HepG2 (cell line): ENCODE measurements around the gene PLEKHA6. TPM values are rescaled to one million over a fixed set of nuclear protein-coding genes. Genes with fewer than 3 reads are reported as not detected.

Experiments used
- ATAC-seq: fragments of 200-7000 bp; cut with Tn5 transposase; 3 replicates; pipeline ENCODE4 v1.9.1; 2020; ENCODE audit warnings: mild to moderate bottlenecking, moderate library complexity
- BruUV-seq: library from RNA; stranded (reverse); fragments of 400-500 nt; replicated peaks from 2 replicates; lab custom pipeline; 2021; lab: Mats Ljungman, UMichigan
- CTCF ChIA-PET: fragments of 300-600 bp; formaldehyde crosslinking; extraction: SDS; loops from one replicate; lab custom pipeline; 2021; ENCODE audit warnings: low total read pairs, inconsistent platforms, low intra/inter-chr PET ratio; lab: Yijun Ruan, JAX
- POLR2A ChIA-PET: fragments of 350-600 bp; sonication (Branson Sonifier 250); formaldehyde crosslinking; loops from one replicate; lab custom pipeline; 2020; ENCODE audit warnings: antibody characterized with exemption, inconsistent platforms; lab: Yijun Ruan, JAX
- DNase-seq: peaks from one replicate; pipeline ENCODE4 v3.0.0-alpha.2; 2015; ENCODE audit warnings: low spot score
- FAIRE-seq: peaks from 3 replicates; lab custom pipeline; 2011; peaks lifted over from hg19 to GRCh38; lab: Jason Lieb, UNC
- H2AFZ ChIP-seq: one replicate; pipeline ENCODE4 v1.6.1; 2011; ENCODE audit warnings: low read length, inconsistent platforms
- H3K27ac ChIP-seq: fragments of 300-600 bp; 3 replicates; pipeline ENCODE4 v1.8.0; 2011; ENCODE audit warnings: mixed run types, mild to moderate bottlenecking, mixed read lengths, low read length, inconsistent platforms; ENCODE audit not compliant: insufficient read depth; ENCODE audit errors: extremely low read length
- H3K27me3 ChIP-seq, 2 experiments: fragments of 200-600 bp in 1 of 2; 2 replicates in 1 of 2; 3 replicates in 1 of 2; pipeline versions ENCODE4 v1.6.0 to v1.8.0; 2011; ENCODE audit warnings: low read length in 2 of 2, mild to moderate bottlenecking in 2 of 2, moderate library complexity in 2 of 2, inconsistent platforms in 1 of 2; ENCODE audit not compliant: insufficient read depth in 2 of 2, control insufficient read depth in 1 of 2
- H3K36me3 ChIP-seq, 2 experiments: fragments of 200-600 bp in 1 of 2; replicated peaks in 1 of 2; 2 replicates in 1 of 2; 3 replicates in 1 of 2; pipeline versions ENCODE4 v1.5.1 to v1.8.0; 2011; ENCODE audit warnings: low read length in 2 of 2, inconsistent platforms in 1 of 2; ENCODE audit not compliant: insufficient read depth in 2 of 2, control insufficient read depth in 1 of 2
- H3K4me1 ChIP-seq: 2 replicates; pipeline ENCODE4 v1.5.1; 2012; ENCODE audit warnings: low read length, inconsistent platforms; ENCODE audit not compliant: insufficient read depth
- H3K4me2 ChIP-seq: 2 replicates; pipeline ENCODE4 v1.6.0; 2011; ENCODE audit warnings: low read depth, low read length, inconsistent platforms
- H3K4me3 ChIP-seq, 3 experiments: fragments of 200-600 bp in 1 of 3; sonication (generic), shearing (Covaris generic) in 1 of 3; replicated peaks in 1 of 3; 2 replicates each; pipeline ENCODE4 v1.5.1; 2011 to 2016; ENCODE audit warnings: low read length in 3 of 3, inconsistent platforms in 2 of 3, low read depth in 2 of 3, mild to moderate bottlenecking in 2 of 3, control low read depth in 1 of 3, mixed read lengths in 1 of 3; ENCODE audit not compliant: insufficient read depth in 1 of 3
- H3K79me2 ChIP-seq: one replicate; pipeline ENCODE4 v1.6.1; 2011; ENCODE audit warnings: low read length, inconsistent platforms; ENCODE audit not compliant: insufficient read depth
- H3K9ac ChIP-seq: 2 replicates; pipeline ENCODE4 v1.6.0; 2011; ENCODE audit warnings: mild to moderate bottlenecking, low read depth, low read length, inconsistent platforms; ENCODE audit not compliant: insufficient read depth
- H3K9me3 ChIP-seq: 2 replicates; pipeline ENCODE4 v1.5.1; 2012; ENCODE audit warnings: mild to moderate bottlenecking, low read length
- H4K20me1 ChIP-seq: 2 replicates; pipeline ENCODE4 v1.6.0; 2011; ENCODE audit warnings: inconsistent platforms, mild to moderate bottlenecking, low read length, moderate library complexity; ENCODE audit not compliant: insufficient read depth
- BRCA1 ChIP-seq: sonication (generic); formaldehyde crosslinking; IDR thresholded peaks from 2 replicates; pipeline ENCODE4 v1.4.0; 2020; ENCODE audit warnings: missing genetic modification reagents
- GATAD2A ChIP-seq: IDR thresholded peaks from 2 replicates; pipeline ENCODE4 v1.6.1; 2016
- HES4 ChIP-seq: sonication (generic); formaldehyde crosslinking; IDR thresholded peaks from 2 replicates; pipeline ENCODE4 v1.9.0; 2021; ENCODE audit warnings: mild to moderate bottlenecking, missing genetic modification reagents, borderline replicate concordance
- MTF2 ChIP-seq: sonication (generic); formaldehyde crosslinking; IDR thresholded peaks from 2 replicates; pipeline ENCODE4 v1.5.0; 2020; ENCODE audit warnings: missing genetic modification reagents, borderline replicate concordance
- NFE2L1 ChIP-seq: sonication (generic); formaldehyde crosslinking; IDR thresholded peaks from 2 replicates; pipeline ENCODE4 v1.4.0; 2020; ENCODE audit warnings: missing genetic modification reagents, mild to moderate bottlenecking, borderline replicate concordance
- RELA ChIP-seq: sonication (generic); formaldehyde crosslinking; IDR thresholded peaks from 2 replicates; pipeline ENCODE4 v1.4.0; 2020; ENCODE audit warnings: missing genetic modification reagents
- SOX13 ChIP-seq, 3 experiments: fragments of 450-650 bp in 1 of 3; sonication (generic) in 1 of 3; formaldehyde crosslinking in 1 of 3; IDR thresholded peaks in 2 of 3; conservative IDR thresholded peaks in 1 of 3; 2 replicates each; pipeline versions ENCODE4 v1.5.0 to v1.6.1; 2016 to 2020; ENCODE audit warnings: antibody characterized with exemption in 1 of 3, mild to moderate bottlenecking in 1 of 3, missing compliant biosample characterization in 1 of 3, missing genetic modification reagents in 1 of 3, moderate library complexity in 1 of 3
- SPEN ChIP-seq: sonication (generic); formaldehyde crosslinking; IDR thresholded peaks from 2 replicates; pipeline ENCODE4 v1.5.1; 2020; ENCODE audit warnings: low read depth, mild to moderate bottlenecking, missing genetic modification reagents
- ZNF180 ChIP-seq: sonication (generic); formaldehyde crosslinking; IDR thresholded peaks from 2 replicates; pipeline ENCODE4 v1.4.0; 2020; ENCODE audit warnings: low read depth, missing genetic modification reagents, borderline replicate concordance
- ZNF354B ChIP-seq: sonication (generic); formaldehyde crosslinking; IDR thresholded peaks from 2 replicates; pipeline ENCODE4 v1.8.0; 2022; ENCODE audit warnings: mild to moderate bottlenecking, missing genetic modification reagents
- WGBS: methylation state at CpG from one replicate; pipeline ENCODE4 v1.1.6; 2017; ENCODE audit warnings: low lambda C conversion rate; 5-methylcytosine and 5-hydroxymethylcytosine counted together
- in situ Hi-C: cut with HindIII; loops from 2 replicates; pipeline ENCODE4 v1.10.0; 2017; ENCODE audit warnings: low pct_unique_long_range_greater_than_20kb; ENCODE audit not compliant: extremely low pct_ligation_motif_present
- intact Hi-C: fragments of 100-400 bp; cut with micrococcal nuclease; formaldehyde crosslinking; loops from one replicate; pipeline ENCODE4 v1.10.0; 2022; ENCODE audit not compliant: unreplicated experiment
- polyA plus RNA-seq, 8 experiments: library from polyadenylated mRNA; depleted of rRNA in 3 of 8; stranded (reverse) in 7 of 8; unstranded in 1 of 8; fragments of >200 nt; fragmentation: Illumina TruSeq in 4 of 8; extraction: Trizol in 4 of 8; gene quantifications; 2 replicates each; pipeline versions ENCODE4 v1.2.1 to v1.2.3, GENCODE V29; 2011 to 2016; ENCODE audit warnings: low read depth in 4 of 8, missing spikeins in 1 of 8, mixed read lengths in 1 of 8; ENCODE audit not compliant: insufficient read depth in 1 of 8
- total RNA-seq, 5 experiments: library from RNA; depleted of rRNA; stranded (reverse); fragments of >200 nt; fragmentation: Illumina TruSeq; extraction: Trizol; gene quantifications; 2 replicates each; pipeline ENCODE4 v1.2.3, GENCODE V29; 2016; ENCODE audit warnings: low read depth in 1 of 5
- TF ChIP-seq, protein P1 (sequence below): sonication (generic); formaldehyde crosslinking; IDR thresholded peaks from 2 replicates; pipeline ENCODE4 v1.8.1; 2022; ENCODE audit warnings: mild to moderate bottlenecking, missing genetic modification reagents
- TF ChIP-seq, protein P2 (sequence below): sonication (generic); formaldehyde crosslinking; IDR thresholded peaks from 2 replicates; pipeline ENCODE4 v1.4.0; 2020; ENCODE audit warnings: mild to moderate bottlenecking, low read depth, missing genetic modification reagents

The PLEKHA6 gene
- total and polyA plus RNA-seq, 2 of the 13 experiments (the other 11 are each of a cell fraction or from before 2014, with no cell fraction given), result 5.3 to 11.4 TPM

DNA sequence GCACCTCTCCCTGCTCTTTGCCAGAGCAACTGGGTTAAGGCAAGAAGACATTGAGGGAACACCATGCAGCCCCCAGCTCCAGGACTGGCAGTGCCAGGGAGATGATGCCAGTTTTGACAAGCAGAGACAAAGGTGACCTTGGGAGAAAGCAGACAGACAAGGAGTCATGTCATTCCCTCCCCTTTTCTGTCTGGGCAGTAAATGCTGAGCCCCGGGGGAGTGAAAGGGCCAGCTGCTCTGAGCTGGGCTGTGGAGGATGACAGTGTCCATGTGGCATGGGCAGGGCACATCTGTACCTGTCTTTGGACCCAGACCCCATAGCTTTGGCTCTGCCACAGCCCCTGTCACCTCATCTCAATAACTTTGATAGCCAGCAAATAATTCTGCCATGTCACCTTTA, 24.2 kb downstream of the PLEKHA6 start:
- peaks cover 3% of the 10 kb centered on the region for H3K79me2 ChIP-seq
- DNase-seq (no peak), ATAC-seq (no peak), FAIRE-seq (no peak)
- in situ Hi-C loops, result no loop called here
- H3K4me3 ChIP-seq, result no peak overlapping the region
- H2AFZ ChIP-seq, result no peak overlapping the region
- intact Hi-C loops, result no loop called here
- POLR2A ChIA-PET, result no interaction called here
- H3K4me2 ChIP-seq, result no peak overlapping the region
- no peaks in the 10 kb centered on the region for H3K4me1 ChIP-seq
- no CpG with 5 or more reads among the region's 1 CpG for WGBS
- no peaks in the 10 kb centered on the region for H4K20me1 ChIP-seq
- TF ChIP-seq ZNF180 (CRISPR knock-in tag) (no peak), SPEN (CRISPR knock-in tag) (no peak), ZNF354B (no peak), RELA (CRISPR knock-in tag) (no peak), MTF2 (CRISPR knock-in tag) (no peak), GATAD2A (no peak), NFE2L1 (CRISPR knock-in tag) (no peak), HES4 (CRISPR knock-in tag) (no peak), BRCA1 (CRISPR knock-in tag) (no peak), SOX13 (IDR thresholded peaks at IDR 0.05) (no peak), SOX13 (CRISPR knock-in tag; conservative IDR thresholded peaks at IDR 0.05 in 1 of 2, IDR thresholded peaks at IDR 0.05 in 1 of 2) (no peak)
- TF ChIP-seq, protein P1, sequence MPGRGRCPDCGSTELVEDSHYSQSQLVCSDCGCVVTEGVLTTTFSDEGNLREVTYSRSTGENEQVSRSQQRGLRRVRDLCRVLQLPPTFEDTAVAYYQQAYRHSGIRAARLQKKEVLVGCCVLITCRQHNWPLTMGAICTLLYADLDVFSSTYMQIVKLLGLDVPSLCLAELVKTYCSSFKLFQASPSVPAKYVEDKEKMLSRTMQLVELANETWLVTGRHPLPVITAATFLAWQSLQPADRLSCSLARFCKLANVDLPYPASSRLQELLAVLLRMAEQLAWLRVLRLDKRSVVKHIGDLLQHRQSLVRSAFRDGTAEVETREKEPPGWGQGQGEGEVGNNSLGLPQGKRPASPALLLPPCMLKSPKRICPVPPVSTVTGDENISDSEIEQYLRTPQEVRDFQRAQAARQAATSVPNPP (CRISPR knock-in tag), result no peak
- TF ChIP-seq, protein P2, sequence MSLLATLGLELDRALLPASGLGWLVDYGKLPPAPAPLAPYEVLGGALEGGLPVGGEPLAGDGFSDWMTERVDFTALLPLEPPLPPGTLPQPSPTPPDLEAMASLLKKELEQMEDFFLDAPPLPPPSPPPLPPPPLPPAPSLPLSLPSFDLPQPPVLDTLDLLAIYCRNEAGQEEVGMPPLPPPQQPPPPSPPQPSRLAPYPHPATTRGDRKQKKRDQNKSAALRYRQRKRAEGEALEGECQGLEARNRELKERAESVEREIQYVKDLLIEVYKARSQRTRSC (CRISPR knock-in tag), result no peak
- H3K36me3 ChIP-seq, result no peaks in the 10 kb centered on the region; a peak in 1 of 5 replicates
- no peak overlapping the region for H3K9ac ChIP-seq
- H3K9me3 ChIP-seq, result no peaks in the 10 kb centered on the region
- CTCF ChIA-PET, result no interaction called here
- no TSS peak for BruUV-seq
- no peak overlapping the region for H3K27ac ChIP-seq
- H3K27me3 ChIP-seq, result no peaks in the 10 kb centered on the region
